Central memory CD8-positive, alpha-beta T cell (primary cell): ENCODE data around the gene WDFY1.

Experiments used
- ATAC-seq: fragments of 150-1000 bp; cut with Tn5 transposase; replicated peaks from 2 replicates; pipeline ENCODE4 v1.10.0; 2022; ENCODE audit warnings: mild to moderate bottlenecking, moderate FRiP score, moderate number of reproducible peaks; ENCODE audit not compliant: poor library complexity, severe bottlenecking; ENCODE audit errors: extremely low read depth
- DNase-seq, 2 donors: peaks; one replicate each; pipeline ENCODE4 v3.0.0; 2021; ENCODE audit warnings: low spot score in 2 of 2
- H3K27ac Mint-ChIP-seq: one replicate; pipeline ENCODE4 v1.8.0; 2022; ENCODE audit warnings: low read depth, mild to moderate bottlenecking, moderate library complexity, mixed read lengths
- H3K27me3 Mint-ChIP-seq: one replicate; pipeline ENCODE4 v1.8.0; 2022; ENCODE audit warnings: mixed read lengths
- H3K36me3 Mint-ChIP-seq: one replicate; pipeline ENCODE4 v1.8.0; 2022; ENCODE audit warnings: mild to moderate bottlenecking, moderate library complexity, mixed read lengths; ENCODE audit not compliant: insufficient read depth
- H3K4me1 Mint-ChIP-seq: one replicate; pipeline ENCODE4 v1.8.0; 2022; ENCODE audit warnings: mixed read lengths
- H3K4me3 Mint-ChIP-seq: one replicate; pipeline ENCODE4 v1.8.0; 2022; ENCODE audit warnings: mild to moderate bottlenecking, moderate library complexity, mixed read lengths
- H3K9me3 Mint-ChIP-seq: one replicate; pipeline ENCODE4 v1.8.0; 2022; ENCODE audit warnings: mixed read lengths

The WDFY1 gene

DNA sequence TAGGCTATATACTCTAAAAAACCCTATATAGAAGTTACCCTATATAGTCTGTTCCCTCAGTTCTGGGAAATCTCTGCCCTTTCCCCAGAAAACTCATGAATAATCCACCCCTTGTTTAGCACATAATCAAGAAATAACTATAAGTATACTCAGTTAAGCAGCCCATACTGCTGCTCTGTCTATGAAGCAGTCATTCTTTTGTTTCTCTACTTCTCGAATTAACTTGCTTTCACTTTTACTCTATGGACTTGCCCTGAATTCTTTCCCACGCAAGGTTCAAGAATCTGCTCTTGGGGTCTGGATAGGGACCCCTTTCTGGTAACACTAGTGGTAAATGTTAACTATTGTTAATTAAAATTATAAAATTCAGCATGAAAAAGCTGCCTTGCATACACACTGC, 90.4 kb downstream of the WDFY1 start:
- no peaks in the 10 kb centered on the region for H3K27me3 Mint-ChIP-seq
- ATAC-seq, result no peak
- peaks cover 2% of the 10 kb centered on the region for H3K36me3 Mint-ChIP-seq
- H3K4me3 Mint-ChIP-seq, result no peak overlapping the region
- no peaks in the 10 kb centered on the region for H3K9me3 Mint-ChIP-seq
- H3K4me1 Mint-ChIP-seq, result peaks cover 11% of the 10 kb centered on the region
- no peak for DNase-seq
- H3K27ac Mint-ChIP-seq, result peak overlapping the region; percentile 78

- Mint-ChIP-seq H3K27me3 (no peaks in the 10 kb centered on the region), H3K9me3 (no peaks in the 10 kb centered on the region), H3K36me3 (peaks cover 2% of the 10 kb centered on the region), H3K4me3 (no peak overlapping the region), H3K27ac (no peak overlapping the region), H3K4me1 (no peaks in the 10 kb centered on the region)
- DNase-seq (no peak), ATAC-seq (no peak)
Measured at GRCh38 chr2:223853425-223853837, 91.7 kb downstream of the WDFY1 start.

GRCh38 chr2:223852281-223852795, 92.8 kb downstream of the WDFY1 start:
- H3K27me3 Mint-ChIP-seq, result no peaks in the 10 kb centered on the region
- H3K27ac Mint-ChIP-seq, result no peak overlapping the region
- ATAC-seq, result no peak
- no peaks in the 10 kb centered on the region for H3K4me1 Mint-ChIP-seq
- H3K9me3 Mint-ChIP-seq, result no peaks in the 10 kb centered on the region
- peaks cover 2% of the 10 kb centered on the region for H3K36me3 Mint-ChIP-seq
- no peak for DNase-seq
- H3K4me3 Mint-ChIP-seq, result no peak overlapping the region

- no peak for ATAC-seq
Measured at GRCh38 chr2:223847410-223847809, 97.7 kb downstream of the WDFY1 start.

DNA sequence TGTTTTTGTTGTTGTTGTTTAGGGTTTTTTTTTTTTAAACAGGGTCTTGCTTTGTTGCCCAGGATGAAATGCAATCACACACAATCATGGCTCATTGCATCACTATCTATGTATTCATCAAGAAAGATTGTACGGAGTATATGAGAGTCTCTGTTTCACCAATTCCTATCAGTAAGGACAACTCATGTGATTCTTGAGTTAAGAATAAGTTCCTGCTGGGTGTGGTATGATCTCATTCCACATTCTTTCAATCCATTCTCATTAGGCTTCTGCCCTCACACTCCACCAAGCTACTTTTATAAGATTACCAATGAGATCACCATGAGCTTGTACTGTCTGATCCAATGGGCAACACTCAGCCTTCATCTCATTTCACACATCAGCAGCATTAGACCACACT, 98.6 kb downstream of the WDFY1 start:
- H3K27me3 Mint-ChIP-seq, result no peaks in the 10 kb centered on the region

More at GRCh38 chr2:223847410-223847809, 97.7 kb downstream of the WDFY1 start:
- Mint-ChIP-seq H3K4me3 (no peak overlapping the region), H3K27ac (no peak overlapping the region), H3K27me3 (no peaks in the 10 kb centered on the region), H3K4me1 (no peaks in the 10 kb centered on the region), H3K36me3 (peaks cover 2% of the 10 kb centered on the region), H3K9me3 (no peaks in the 10 kb centered on the region)
- DNase-seq, result no peak

DNA sequence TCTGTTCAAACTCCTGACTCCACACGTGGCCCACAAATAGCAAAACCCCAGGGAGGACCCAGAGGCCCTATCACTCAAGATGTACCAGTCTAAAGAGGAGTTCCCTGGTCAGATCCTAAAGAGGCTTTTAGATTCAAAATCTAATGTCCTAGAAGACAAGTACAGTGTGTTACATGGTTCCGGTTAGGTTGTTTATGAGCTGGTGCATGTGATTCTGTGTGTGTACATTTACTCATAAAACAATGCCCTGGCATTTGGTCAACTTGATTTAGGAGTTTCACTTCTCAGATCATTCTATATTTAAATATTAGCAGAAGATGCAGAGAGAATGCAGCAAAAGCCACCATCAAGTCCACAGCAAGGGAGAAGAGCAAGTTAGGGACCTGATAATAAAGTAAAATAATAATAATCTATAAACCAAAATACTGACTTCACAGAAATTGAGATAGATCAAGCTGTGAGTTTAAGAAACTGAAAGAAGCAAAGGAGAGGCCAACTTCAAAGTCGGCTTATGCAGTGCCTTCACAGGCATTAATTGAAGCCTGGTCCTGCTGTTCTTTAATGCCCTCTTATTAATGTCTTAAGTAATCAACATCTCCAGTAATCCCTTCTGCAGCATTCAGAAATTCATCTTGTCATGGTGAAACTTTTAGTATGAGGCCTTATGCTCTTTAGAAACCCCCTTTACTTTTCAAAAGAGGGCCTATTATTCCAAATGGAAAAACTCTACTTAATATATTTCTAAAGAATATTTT, 103.5 kb downstream of the WDFY1 start:
- no peak overlapping the region for H3K4me3 Mint-ChIP-seq
- peak overlapping the region; percentile 9 for H3K27ac Mint-ChIP-seq

More for the DNA sequence above, 98.6 kb downstream of the WDFY1 start:
- DNase-seq (no peak), ATAC-seq (no peak)
- no peak overlapping the region for H3K4me3 Mint-ChIP-seq
- no peaks in the 10 kb centered on the region for H3K9me3 Mint-ChIP-seq
- H3K4me1 Mint-ChIP-seq, result no peaks in the 10 kb centered on the region
- H3K27ac Mint-ChIP-seq, result no peak overlapping the region
- peaks cover 2% of the 10 kb centered on the region for H3K36me3 Mint-ChIP-seq

GRCh38 chr2:223837287-223838061, 107.7 kb downstream of the WDFY1 start, which contains the start of gene AP1S3:
AP1S3 (minus strand) TSS chr2:223837582; CDS start chr2:223837450, 132 bp downstream.
- peak; percentile 43 to 63 for DNase-seq
- Mint-ChIP-seq H3K27me3 (no peaks in the 10 kb centered on the region), H3K36me3 (peaks cover 5% of the 10 kb centered on the region), H3K4me1 (peaks cover 12% of the 10 kb centered on the region), H3K27ac (peak within 1 kb of the TSS; percentile 78), H3K9me3 (no peaks in the 10 kb centered on the region), H3K4me3 (peak within 1 kb of the TSS; percentile 86)
- peak; percentile 87 for ATAC-seq

More for the DNA sequence above, 103.5 kb downstream of the WDFY1 start:
- DNase-seq (no peak), ATAC-seq (no peak)
- H3K36me3 Mint-ChIP-seq, result peaks cover 5% of the 10 kb centered on the region
- peaks cover 5% of the 10 kb centered on the region for H3K4me1 Mint-ChIP-seq
- no peaks in the 10 kb centered on the region for H3K9me3 Mint-ChIP-seq
- H3K27me3 Mint-ChIP-seq, result no peaks in the 10 kb centered on the region

DNA sequence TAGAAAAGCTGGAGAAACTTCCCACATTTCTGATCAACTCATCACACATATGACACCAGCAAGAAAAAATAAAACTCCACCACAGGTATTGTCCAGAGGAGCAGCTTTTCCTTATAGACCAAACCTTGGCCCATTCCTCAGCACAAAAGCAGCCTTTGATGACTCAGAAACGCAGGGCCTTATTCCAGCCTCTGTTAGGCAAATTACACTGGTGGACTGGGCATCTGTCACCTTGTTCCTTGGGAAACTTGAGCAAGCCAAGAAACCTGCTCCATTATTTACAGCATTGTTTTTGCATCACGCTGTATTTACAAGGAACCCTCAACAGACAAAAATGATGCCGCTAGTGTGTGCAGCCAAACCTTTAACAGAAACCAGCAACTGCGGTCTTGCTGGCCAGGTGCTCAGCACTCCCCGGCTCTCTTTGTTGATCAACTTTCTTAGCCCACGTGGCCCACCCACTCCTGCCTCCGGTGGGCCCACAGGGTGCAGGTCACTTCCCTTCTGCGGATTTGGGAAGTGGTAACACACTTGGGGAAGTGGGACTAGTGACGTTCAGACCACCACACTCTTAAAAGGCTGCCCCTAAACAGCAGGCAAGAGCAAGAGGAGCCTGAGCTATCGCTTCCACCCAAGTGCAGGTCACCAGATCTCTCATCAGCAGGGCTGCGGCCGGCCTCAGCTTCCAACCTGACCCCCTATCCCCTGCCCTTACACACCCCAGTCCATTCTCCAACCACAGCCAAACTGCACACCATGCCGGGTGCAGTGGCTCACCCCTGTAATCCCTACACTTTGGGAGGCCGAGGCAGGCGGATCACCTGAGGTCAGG, 109.2 kb downstream of the WDFY1 start:
- Mint-ChIP-seq H3K27me3 (no peaks in the 10 kb centered on the region), H3K36me3 (peaks cover 5% of the 10 kb centered on the region), H3K27ac (peak overlapping the region; percentile 78), H3K4me1 (peaks cover 16% of the 10 kb centered on the region), H3K4me3 (peak overlapping the region; percentile 86), H3K9me3 (no peaks in the 10 kb centered on the region)
- ATAC-seq (no peak), DNase-seq (peak in 1 of 2 donors; percentile 10)

- peaks cover 16% of the 10 kb centered on the region for H3K4me1 Mint-ChIP-seq
- DNase-seq (no peak), ATAC-seq (no peak)
- H3K27me3 Mint-ChIP-seq, result no peaks in the 10 kb centered on the region
- H3K36me3 Mint-ChIP-seq, result peaks cover 5% of the 10 kb centered on the region
- no peak overlapping the region for H3K4me3 Mint-ChIP-seq
- no peak overlapping the region for H3K27ac Mint-ChIP-seq
- no peaks in the 10 kb centered on the region for H3K9me3 Mint-ChIP-seq
Measured at GRCh38 chr2:223834431-223834830, 110.7 kb downstream of the WDFY1 start.

- ATAC-seq (no peak), DNase-seq (no peak)
- Mint-ChIP-seq H3K4me1 (peaks cover 16% of the 10 kb centered on the region), H3K27me3 (no peaks in the 10 kb centered on the region), H3K27ac (no peak overlapping the region), H3K4me3 (no peak overlapping the region), H3K36me3 (peaks cover 2% of the 10 kb centered on the region), H3K9me3 (no peaks in the 10 kb centered on the region)
Measured at GRCh38 chr2:223832241-223832903, 112.8 kb downstream of the WDFY1 start.

DNA sequence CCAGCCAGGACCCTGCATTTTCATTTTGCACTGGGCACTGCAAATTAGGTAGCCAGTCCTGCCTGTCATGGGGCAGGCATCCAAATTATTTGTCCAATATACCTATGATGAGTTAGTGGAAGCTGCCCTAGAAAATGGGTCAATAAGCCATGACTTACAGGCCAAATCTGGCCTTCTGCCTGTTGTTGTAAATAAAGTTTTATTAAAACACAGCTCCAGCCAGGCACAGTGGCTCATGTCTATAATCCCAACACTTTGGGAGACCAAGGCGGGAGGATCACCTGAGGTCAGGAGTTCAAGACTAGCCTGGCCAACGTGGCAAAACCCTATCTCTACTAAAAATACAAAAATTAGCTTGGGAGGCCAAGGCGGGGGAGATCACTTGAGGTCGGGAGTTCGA, 116.0 kb downstream of the WDFY1 start:
- Mint-ChIP-seq H3K4me3 (no peak overlapping the region), H3K9me3 (no peaks in the 10 kb centered on the region), H3K27me3 (no peaks in the 10 kb centered on the region), H3K4me1 (peaks cover 4% of the 10 kb centered on the region), H3K27ac (no peak overlapping the region), H3K36me3 (no peaks in the 10 kb centered on the region)
- no peak for DNase-seq
- no peak for ATAC-seq

DNA sequence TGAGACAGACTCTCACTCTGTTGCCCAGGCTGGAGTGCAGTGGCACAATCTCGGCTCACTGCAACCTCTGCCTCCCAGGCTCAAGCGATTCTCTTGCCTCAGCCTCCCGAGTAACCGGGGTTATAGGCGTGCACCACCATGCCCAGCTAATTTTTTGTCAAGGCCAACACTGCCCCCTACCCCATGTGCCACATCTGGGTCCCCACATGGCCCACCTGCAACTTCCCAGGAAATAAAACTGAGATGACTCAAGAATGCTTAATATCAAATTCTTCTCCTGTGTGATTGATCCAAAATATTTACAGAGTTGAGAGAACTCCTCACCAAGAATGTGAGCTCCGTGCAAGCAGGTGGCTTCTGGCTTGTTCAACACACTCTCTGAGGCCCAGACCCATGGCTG, 116.8 kb downstream of the WDFY1 start:
- Mint-ChIP-seq H3K27me3 (no peaks in the 10 kb centered on the region), H3K27ac (no peak overlapping the region), H3K4me3 (no peak overlapping the region), H3K4me1 (peaks cover 4% of the 10 kb centered on the region), H3K36me3 (no peaks in the 10 kb centered on the region), H3K9me3 (no peaks in the 10 kb centered on the region)
- DNase-seq, result no peak
- ATAC-seq, result no peak
